Measurements from ENCODE around the gene EEFSEC.

GRCh38 chr3:128316481-128316891 is 163.2 kb downstream of the EEFSEC start:
- TF ChIP-seq CTCF (IDR thresholded peaks at IDR 0.05; ENCODE audit: low read depth, low read length) (no peak), MYC (IDR thresholded peaks at IDR 0.05; ENCODE audit: low read depth, low read length) (no peak)
- TF ChIP-seq, protein P1, sequence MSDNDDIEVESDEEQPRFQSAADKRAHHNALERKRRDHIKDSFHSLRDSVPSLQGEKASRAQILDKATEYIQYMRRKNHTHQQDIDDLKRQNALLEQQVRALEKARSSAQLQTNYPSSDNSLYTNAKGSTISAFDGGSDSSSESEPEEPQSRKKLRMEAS (IDR thresholded peaks at IDR 0.05; ENCODE audit: low read depth, low read length), result no peak

Data from NB4 (cell line).